Muscle layer of colon (tissue), 2 donors: ENCODE results near the gene ANKRD12.

ENCODE experiments used
- H3K27ac ChIP-seq: one replicate; pipeline ENCODE4 v1.7.0; 2013; ENCODE audit warnings: low read depth, mild to moderate bottlenecking, low read length, moderate library complexity
- H3K27me3 ChIP-seq, 2 donors: one replicate each; pipeline ENCODE4 v1.7.0; 2013; ENCODE audit warnings: low read length in 2 of 2, mild to moderate bottlenecking in 2 of 2; ENCODE audit not compliant: insufficient read depth in 2 of 2, control insufficient read depth in 1 of 2
- H3K36me3 ChIP-seq: one replicate; pipeline ENCODE4 v1.7.0; 2013; ENCODE audit warnings: mild to moderate bottlenecking, low read length; ENCODE audit not compliant: insufficient read depth
- H3K4me1 ChIP-seq: one replicate; pipeline ENCODE4 v1.7.0; 2013; ENCODE audit warnings: mild to moderate bottlenecking, low read length; ENCODE audit not compliant: insufficient read depth
- H3K4me3 ChIP-seq, 2 donors: one replicate each; pipeline ENCODE4 v1.7.0; 2013; ENCODE audit warnings: low read length in 2 of 2, low read depth in 1 of 2, mild to moderate bottlenecking in 1 of 2, moderate library complexity in 1 of 2
- H3K9ac ChIP-seq: one replicate; pipeline ENCODE4 v1.7.0; 2013; ENCODE audit warnings: low read length
- H3K9me3 ChIP-seq: one replicate; pipeline ENCODE4 v1.7.0; 2013; ENCODE audit warnings: mild to moderate bottlenecking, low read length
- donor health status: abdominal sarcoma.
- donor health status: Adenocarcinoma of cecum.

The ANKRD12 gene

GRCh38 chr18:9132628-9133027 is 4.0 kb upstream of the ANKRD12 start:
- no peak overlapping the region for H3K4me3 ChIP-seq
- peaks cover 47% of the 10 kb centered on the region for H3K36me3 ChIP-seq
- H3K27me3 ChIP-seq, result no peaks in the 10 kb centered on the region
- H3K9ac ChIP-seq, result no peak overlapping the region
- no peak overlapping the region for H3K27ac ChIP-seq
- H3K9me3 ChIP-seq, result no peaks in the 10 kb centered on the region
- peaks cover 18% of the 10 kb centered on the region for H3K4me1 ChIP-seq

- Histone ChIP-seq H3K9ac (no peak overlapping the region), H3K4me3 (no peak overlapping the region), H3K9me3 (no peaks in the 10 kb centered on the region), H3K27me3 (no peaks in the 10 kb centered on the region), H3K27ac (no peak overlapping the region), H3K36me3 (peaks cover 41% of the 10 kb centered on the region), H3K4me1 (peaks cover 18% of the 10 kb centered on the region)
Observed at GRCh38 chr18:9133225-9133624, 3.4 kb upstream of the ANKRD12 start.

- H3K4me3 ChIP-seq, result peak overlapping the region; percentile 75 to 78
- H3K27ac ChIP-seq, result peak overlapping the region; percentile 86
- H3K9ac ChIP-seq, result peak overlapping the region; percentile 79
- H3K4me1 ChIP-seq, result peaks cover 36% of the 10 kb centered on the region
- no peaks in the 10 kb centered on the region for H3K9me3 ChIP-seq
- peaks cover 25% of the 10 kb centered on the region for H3K36me3 ChIP-seq
- no peaks in the 10 kb centered on the region for H3K27me3 ChIP-seq
Observed at GRCh38 chr18:9135081-9135911, 1.3 kb upstream of the ANKRD12 start.

- peak overlapping the region; percentile 86 for H3K27ac ChIP-seq
- no peaks in the 10 kb centered on the region for H3K9me3 ChIP-seq
- H3K4me3 ChIP-seq, result peak overlapping the region; percentile 75 to 78
- H3K4me1 ChIP-seq, result peaks cover 42% of the 10 kb centered on the region
- H3K9ac ChIP-seq, result peak overlapping the region; percentile 79
- H3K36me3 ChIP-seq, result peaks cover 25% of the 10 kb centered on the region
- H3K27me3 ChIP-seq, result no peaks in the 10 kb centered on the region
Observed at GRCh38 chr18:9135912-9136314, 668 bp upstream of the ANKRD12 start.

GRCh38 chr18:9137168-9138066 is 836 bp downstream of the ANKRD12 start:
- Histone ChIP-seq H3K27ac (peak overlapping the region; percentile 95), H3K9me3 (no peaks in the 10 kb centered on the region), H3K4me1 (peaks cover 57% of the 10 kb centered on the region), H3K4me3 (peak overlapping the region; percentile 40 to 67), H3K36me3 (peaks cover 11% of the 10 kb centered on the region), H3K27me3 (no peaks in the 10 kb centered on the region), H3K9ac (peak overlapping the region; percentile 79)

- Histone ChIP-seq H3K27me3 (no peaks in the 10 kb centered on the region), H3K9me3 (no peaks in the 10 kb centered on the region), H3K36me3 (peaks cover 6% of the 10 kb centered on the region), H3K4me3 (peak overlapping the region in 1 of 2 donors; percentile 67), H3K4me1 (peaks cover 63% of the 10 kb centered on the region), H3K27ac (peak overlapping the region; percentile 95), H3K9ac (peak overlapping the region; percentile 32)
Observed at GRCh38 chr18:9139400-9140039, 2.9 kb downstream of the ANKRD12 start.

- H3K4me3 ChIP-seq, result no peak overlapping the region
- peak overlapping the region; percentile 95 for H3K27ac ChIP-seq
- peaks cover 62% of the 10 kb centered on the region for H3K4me1 ChIP-seq
- H3K9ac ChIP-seq, result peak overlapping the region; percentile 32
- no peaks in the 10 kb centered on the region for H3K9me3 ChIP-seq
- no peaks in the 10 kb centered on the region for H3K36me3 ChIP-seq
- no peaks in the 10 kb centered on the region for H3K27me3 ChIP-seq
Observed at GRCh38 chr18:9140381-9140780, 3.8 kb downstream of the ANKRD12 start.

- peak overlapping the region; percentile 50 for H3K27ac ChIP-seq
Observed at GRCh38 chr18:9140984-9141383, 4.4 kb downstream of the ANKRD12 start.

GRCh38 chr18:9146224-9146623 is 9.6 kb downstream of the ANKRD12 start:
- no peaks in the 10 kb centered on the region for H3K36me3 ChIP-seq
- H3K9ac ChIP-seq, result no peak overlapping the region
- peaks cover 64% of the 10 kb centered on the region for H3K4me1 ChIP-seq
- no peak overlapping the region for H3K27ac ChIP-seq
- no peaks in the 10 kb centered on the region for H3K27me3 ChIP-seq
- H3K4me3 ChIP-seq, result no peak overlapping the region
- no peaks in the 10 kb centered on the region for H3K9me3 ChIP-seq

More at GRCh38 chr18:9140984-9141383, 4.4 kb downstream of the ANKRD12 start:
- Histone ChIP-seq H3K27me3 (no peaks in the 10 kb centered on the region), H3K36me3 (no peaks in the 10 kb centered on the region), H3K4me1 (peaks cover 60% of the 10 kb centered on the region), H3K9ac (no peak overlapping the region), H3K4me3 (no peak overlapping the region), H3K9me3 (no peaks in the 10 kb centered on the region)

GRCh38 chr18:9147440-9148202 is 11.0 kb downstream of the ANKRD12 start:
- H3K9ac ChIP-seq, result no peak overlapping the region
- no peaks in the 10 kb centered on the region for H3K27me3 ChIP-seq
- H3K4me1 ChIP-seq, result peaks cover 60% of the 10 kb centered on the region
- H3K36me3 ChIP-seq, result no peaks in the 10 kb centered on the region
- no peak overlapping the region for H3K4me3 ChIP-seq
- H3K9me3 ChIP-seq, result no peaks in the 10 kb centered on the region
- H3K27ac ChIP-seq, result no peak overlapping the region
